Measurements from ENCODE around the gene NOX3. TPM values are rescaled to one million over a fixed set of nuclear protein-coding genes. Genes with fewer than 3 reads are reported as not detected.

The NOX3 gene
- polyA plus RNA-seq, 1 donor from 2014 or later = 0.11 TPM

DNA sequence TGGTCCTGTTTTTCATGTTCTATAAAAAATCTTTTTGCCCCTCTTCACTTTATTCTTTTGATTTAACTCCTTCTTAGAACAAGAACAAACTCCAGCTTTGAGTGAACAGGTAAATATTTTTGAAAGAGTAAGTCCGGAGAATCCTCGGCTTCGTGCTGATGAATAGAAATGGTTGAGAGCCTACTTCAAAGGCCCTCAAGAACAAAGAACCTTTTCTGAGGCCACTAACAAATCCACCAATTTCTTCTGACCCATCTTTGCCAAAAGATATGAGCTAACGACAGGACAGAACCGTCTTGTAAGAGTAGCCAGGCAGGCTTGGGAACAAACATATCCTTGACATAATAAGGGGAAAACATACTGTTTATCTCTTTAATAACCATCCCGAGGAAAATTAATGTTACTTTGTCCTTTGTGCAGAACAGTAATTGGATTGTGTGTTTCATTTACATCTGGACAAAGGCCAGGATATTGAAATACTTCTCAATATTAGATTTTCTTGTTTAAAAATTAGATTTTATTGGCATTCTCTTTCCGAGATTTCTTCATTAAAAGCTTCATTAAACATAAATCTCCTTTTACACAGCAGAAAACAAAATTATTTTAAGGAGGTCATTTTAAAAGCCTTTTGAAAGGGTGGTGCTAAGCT is 52.9 kb downstream of the NOX3 start:
- Histone ChIP-seq H3K9me3 (ENCODE audit: low read length) (no peaks in the 10 kb centered on the region), H3K36me3 (ENCODE audit: insufficient read depth, low read length) (no peaks in the 10 kb centered on the region), H3F3A (ENCODE audit: insufficient read depth, low read length, poor library complexity, severe bottlenecking) (no peaks in the 10 kb centered on the region), H3K9me2 (ENCODE audit: insufficient read depth, low read length) (no peaks in the 10 kb centered on the region), H3K27me3 (ENCODE audit: insufficient read depth, low read depth, low read length) (no peaks in the 10 kb centered on the region), H4K20me1 (ENCODE audit: insufficient read depth) (no peaks in the 10 kb centered on the region), H3K9ac (ENCODE audit: low read length) (no peak overlapping the region), H3K27ac (ENCODE audit: low read length) (no peak overlapping the region), H2AFZ (ENCODE audit: low read depth, low read length) (no peak overlapping the region), H3K4me3 (ENCODE audit: low read length) (no peak overlapping the region), H3K79me2 (replicated peaks; ENCODE audit: insufficient read depth, low read length) (no peaks in the 10 kb centered on the region), H3K4me2 (ENCODE audit: low read length) (no peak overlapping the region)
- TF ChIP-seq, protein P1, sequence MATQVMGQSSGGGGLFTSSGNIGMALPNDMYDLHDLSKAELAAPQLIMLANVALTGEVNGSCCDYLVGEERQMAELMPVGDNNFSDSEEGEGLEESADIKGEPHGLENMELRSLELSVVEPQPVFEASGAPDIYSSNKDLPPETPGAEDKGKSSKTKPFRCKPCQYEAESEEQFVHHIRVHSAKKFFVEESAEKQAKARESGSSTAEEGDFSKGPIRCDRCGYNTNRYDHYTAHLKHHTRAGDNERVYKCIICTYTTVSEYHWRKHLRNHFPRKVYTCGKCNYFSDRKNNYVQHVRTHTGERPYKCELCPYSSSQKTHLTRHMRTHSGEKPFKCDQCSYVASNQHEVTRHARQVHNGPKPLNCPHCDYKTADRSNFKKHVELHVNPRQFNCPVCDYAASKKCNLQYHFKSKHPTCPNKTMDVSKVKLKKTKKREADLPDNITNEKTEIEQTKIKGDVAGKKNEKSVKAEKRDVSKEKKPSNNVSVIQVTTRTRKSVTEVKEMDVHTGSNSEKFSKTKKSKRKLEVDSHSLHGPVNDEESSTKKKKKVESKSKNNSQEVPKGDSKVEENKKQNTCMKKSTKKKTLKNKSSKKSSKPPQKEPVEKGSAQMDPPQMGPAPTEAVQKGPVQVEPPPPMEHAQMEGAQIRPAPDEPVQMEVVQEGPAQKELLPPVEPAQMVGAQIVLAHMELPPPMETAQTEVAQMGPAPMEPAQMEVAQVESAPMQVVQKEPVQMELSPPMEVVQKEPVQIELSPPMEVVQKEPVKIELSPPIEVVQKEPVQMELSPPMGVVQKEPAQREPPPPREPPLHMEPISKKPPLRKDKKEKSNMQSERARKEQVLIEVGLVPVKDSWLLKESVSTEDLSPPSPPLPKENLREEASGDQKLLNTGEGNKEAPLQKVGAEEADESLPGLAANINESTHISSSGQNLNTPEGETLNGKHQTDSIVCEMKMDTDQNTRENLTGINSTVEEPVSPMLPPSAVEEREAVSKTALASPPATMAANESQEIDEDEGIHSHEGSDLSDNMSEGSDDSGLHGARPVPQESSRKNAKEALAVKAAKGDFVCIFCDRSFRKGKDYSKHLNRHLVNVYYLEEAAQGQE (IDR thresholded peaks at IDR 0.05; ENCODE audit: borderline replicate concordance) = no peak

- H3K4me2 ChIP-seq (ENCODE audit: low read length) = no peak overlapping the region
Observed at GRCh38 chr6:155400654-155400965, 55.0 kb downstream of the NOX3 start.

More at GRCh38 chr6:155400654-155400965, 55.0 kb downstream of the NOX3 start:
- Histone ChIP-seq H3K27ac (ENCODE audit: low read length) (no peak overlapping the region), H3K9me3 (ENCODE audit: low read length) (no peaks in the 10 kb centered on the region), H4K20me1 (ENCODE audit: insufficient read depth) (no peaks in the 10 kb centered on the region), H3K9ac (ENCODE audit: low read length) (no peak overlapping the region), H3K9me2 (ENCODE audit: insufficient read depth, low read length) (no peaks in the 10 kb centered on the region), H3F3A (ENCODE audit: insufficient read depth, low read length, poor library complexity, severe bottlenecking) (no peaks in the 10 kb centered on the region), H2AFZ (ENCODE audit: low read depth, low read length) (no peak overlapping the region), H3K36me3 (ENCODE audit: insufficient read depth, low read length) (no peaks in the 10 kb centered on the region), H3K4me3 (ENCODE audit: low read length) (no peak overlapping the region), H3K79me2 (replicated peaks; ENCODE audit: insufficient read depth, low read length) (no peaks in the 10 kb centered on the region), H3K27me3 (ENCODE audit: insufficient read depth, low read depth, low read length) (no peaks in the 10 kb centered on the region)
- no peak for TF ChIP-seq TAF1 (IDR thresholded peaks at IDR 0.05; ENCODE audit: low read depth)
- no peak for TF ChIP-seq MXI1 (conservative IDR thresholded peaks at IDR 0.05; ENCODE audit: poor library complexity, severe bottlenecking)
- no peak for TF ChIP-seq RAD21 (conservative IDR thresholded peaks at IDR 0.05)
- TF ChIP-seq CTCF (IDR thresholded peaks at IDR 0.05; ENCODE audit: poor library complexity, severe bottlenecking) = no peak
- no peak for TF ChIP-seq EZH2 (IDR thresholded peaks at IDR 0.05; ENCODE audit: borderline replicate concordance, insufficient read depth, low read length, poor library complexity, severe bottlenecking)
- TF ChIP-seq EP300 (conservative IDR thresholded peaks at IDR 0.05; ENCODE audit: poor library complexity, severe bottlenecking) = no peak

Measured in neural cell (in vitro differentiated cells).